GM12878 (cell line): Measurements from ENCODE around the gene MYO1D. TPM values are rescaled to one million over a fixed set of nuclear protein-coding genes. Genes with fewer than 3 reads are reported as not detected.

Experiments
- ATAC-seq: fragments of 200-7000 bp; cut with Tn5 transposase; 3 replicates; pipeline ENCODE4 v1.9.1; 2020; ENCODE audit warnings: mild to moderate bottlenecking, moderate library complexity
- BruUV-seq: library from RNA; stranded (reverse); fragments of 400-500 nt; replicated peaks from 2 replicates; lab custom pipeline; 2021; lab: Mats Ljungman, UMichigan
- CTCF ChIA-PET: fragments of 300-600 bp; sonication (Branson Sonifier 250); formaldehyde crosslinking; extraction: SDS; loops from one replicate; lab custom pipeline; 2021; ENCODE audit warnings: inconsistent platforms; lab: Yijun Ruan, JAX
- POLR2A ChIA-PET: fragments of 350-600 bp; formaldehyde crosslinking; extraction: SDS; loops from one replicate; lab custom pipeline; 2021; ENCODE audit warnings: inconsistent platforms; lab: Charles Lee
- RAD21 ChIA-PET: fragments of 300-600 bp; sonication (Branson Sonifier 250); formaldehyde crosslinking; loops from one replicate; lab custom pipeline; 2023; ENCODE audit warnings: antibody characterized with exemption; ENCODE audit not compliant: unreplicated experiment; lab: Charles Lee
- SMC1A ChIA-PET: fragments of 300-600 bp; sonication (Branson Sonifier 250); formaldehyde crosslinking; loops from one replicate; lab custom pipeline; 2023; ENCODE audit not compliant: unreplicated experiment, uncharacterized antibody; lab: Charles Lee
- DNase-seq: peaks from one replicate; pipeline ENCODE4 v3.0.0-alpha.2; 2011; ENCODE audit warnings: low read depth, low spot score
- FAIRE-seq: peaks from 3 replicates; lab custom pipeline; 2011; peaks lifted over from hg19 to GRCh38; lab: Jason Lieb, UNC
- H2AFZ ChIP-seq: 2 replicates; pipeline ENCODE4 v1.6.0; 2011; ENCODE audit warnings: low read depth, low read length, control low read depth; ENCODE audit not compliant: control insufficient read depth
- H3K27ac ChIP-seq: 2 replicates; pipeline ENCODE4 v1.5.1; 2011; ENCODE audit warnings: control low read depth; ENCODE audit not compliant: control insufficient read depth, insufficient read depth
- H3K27me3 ChIP-seq, 2 experiments: replicated peaks in 1 of 2; 2 replicates each; pipeline versions ENCODE4 v1.6.0 to v1.6.1; 2011; ENCODE audit warnings: low read length in 1 of 2; ENCODE audit not compliant: control insufficient read depth in 2 of 2, insufficient read depth in 2 of 2
- H3K36me3 ChIP-seq, 2 experiments: 2 replicates each; pipeline ENCODE4 v1.5.1; 2011; ENCODE audit warnings: low read length in 1 of 2; ENCODE audit not compliant: control insufficient read depth in 2 of 2, insufficient read depth in 2 of 2
- H3K4me1 ChIP-seq: 2 replicates; pipeline ENCODE4 v1.6.1; 2011; ENCODE audit warnings: mild to moderate bottlenecking, low read length, moderate library complexity, mixed read lengths; ENCODE audit not compliant: control insufficient read depth, insufficient read depth
- H3K4me2 ChIP-seq: 2 replicates; pipeline ENCODE4 v1.6.0; 2011; ENCODE audit warnings: control low read depth; ENCODE audit not compliant: control insufficient read depth, insufficient read depth
- H3K4me3 ChIP-seq: fragments of 200-600 bp; sonication (generic); 2 replicates; pipeline ENCODE4 v1.5.1; 2016
- H3K79me2 ChIP-seq: 2 replicates; pipeline ENCODE4 v1.6.0; 2011; ENCODE audit warnings: low read length; ENCODE audit not compliant: control insufficient read depth, insufficient read depth
- H3K9ac ChIP-seq: 2 replicates; pipeline ENCODE4 v1.8.0; 2011; ENCODE audit warnings: low read length, control low read depth, mixed read lengths; ENCODE audit not compliant: control insufficient read depth, insufficient read depth
- H3K9me3 ChIP-seq: replicated peaks from 3 replicates; pipeline ENCODE4 v1.5.1; 2011; ENCODE audit warnings: mild to moderate bottlenecking, low read length; ENCODE audit not compliant: control insufficient read depth, insufficient read depth
- H4K20me1 ChIP-seq: 2 replicates; pipeline ENCODE4 v1.6.0; 2011; ENCODE audit not compliant: control insufficient read depth, insufficient read depth
- CHD4 ChIP-seq: fragments of 200-600 bp; sonication (generic); IDR thresholded peaks from 2 replicates; pipeline ENCODE4 v1.6.1; 2016; ENCODE audit warnings: mild to moderate bottlenecking
- FOXM1 ChIP-seq: IDR thresholded peaks from 2 replicates; pipeline ENCODE4 v1.6.1; 2012; ENCODE audit warnings: low read depth, mild to moderate bottlenecking, inconsistent platforms, low read length, moderate library complexity
- JUNB ChIP-seq: IDR thresholded peaks from 2 replicates; pipeline ENCODE4 v1.6.1; 2016; ENCODE audit warnings: antibody characterized with exemption, mild to moderate bottlenecking
- MEF2A ChIP-seq: IDR thresholded peaks from 2 replicates; pipeline ENCODE4 v1.6.1; 2011; ENCODE audit warnings: low read depth, mild to moderate bottlenecking, low read length, moderate library complexity; ENCODE audit not compliant: insufficient read depth
- MXI1 ChIP-seq: fragments of 150-350 bp; IDR thresholded peaks from 2 replicates; pipeline ENCODE4 v1.6.1; 2011; ENCODE audit warnings: low read depth, mild to moderate bottlenecking, inconsistent platforms, low read length, improper control_type of control experiment
- POLR2AphosphoS5 ChIP-seq: IDR thresholded peaks from 2 replicates; pipeline ENCODE4 v1.6.1; 2011; ENCODE audit warnings: mild to moderate bottlenecking, low read length, inconsistent platforms
- RUNX3 ChIP-seq: IDR thresholded peaks from 2 replicates; pipeline ENCODE4 v1.6.1; 2012; ENCODE audit warnings: low read length, inconsistent platforms
- SP1 ChIP-seq: IDR thresholded peaks from one replicate; pipeline ENCODE4 v1.6.1; 2011; ENCODE audit warnings: low read depth, low read length
- SPI1 ChIP-seq: IDR thresholded peaks from 2 replicates; pipeline ENCODE4 v1.6.1; 2011; ENCODE audit warnings: low read depth, mild to moderate bottlenecking, low read length, moderate library complexity, borderline replicate concordance; ENCODE audit not compliant: insufficient read depth
- ZNF217 ChIP-seq: fragments of 450-650 bp; IDR thresholded peaks from 2 replicates; pipeline ENCODE4 v1.6.1; 2017; ENCODE audit warnings: antibody characterized with exemption, mild to moderate bottlenecking
- ZNF687 ChIP-seq: fragments of 450-650 bp; IDR thresholded peaks from 2 replicates; pipeline ENCODE4 v1.6.1; 2017; ENCODE audit warnings: mild to moderate bottlenecking, moderate library complexity
- WGBS: methylation state at CpG from one replicate; pipeline ENCODE4 v1.1.6; 2016; ENCODE audit warnings: low lambda C conversion rate; ENCODE audit not compliant: insufficient replicate concordance, insufficient coverage; ENCODE audit errors: missing lambda C conversion rate; 5-methylcytosine and 5-hydroxymethylcytosine counted together
- in situ Hi-C: fragments of 300-500 bp; cut with MboI; formaldehyde crosslinking; loops from 9 replicates; pipeline ENCODE4 v1.14.3; 2018; ENCODE audit warnings: mixed read lengths
- intact Hi-C: fragments of 100-400 bp; cut with micrococcal nuclease; formaldehyde crosslinking; loops from one replicate; pipeline ENCODE4 v1.14.2; 2022; ENCODE audit not compliant: unreplicated experiment
- polyA plus RNA-seq, 11 experiments: library from polyadenylated mRNA; depleted of rRNA in 4 of 11; unstranded in 6 of 11; stranded (reverse) in 5 of 11; fragments of >200 nt; fragmentation: Nextera tagmentation in 4 of 11; fragmentation: Illumina TruSeq in 1 of 11; extraction: Ambion mirVana in 4 of 11; extraction: Trizol in 1 of 11; gene quantifications; 1 replicate in 1 of 11; 2 replicates in 10 of 11; pipeline versions ENCODE4 v1.2.1 to v1.2.3, GENCODE V29; 2011 to 2016; ENCODE audit warnings: inconsistent platforms in 2 of 11, missing spikeins in 2 of 11, low read depth in 1 of 11
- total RNA-seq, 4 experiments: library from RNA; depleted of rRNA in 3 of 4; stranded (reverse); fragments of >200 nt in 3 of 4; fragmentation: Illumina TruSeq in 1 of 4; extraction: Trizol in 1 of 4; gene quantifications; 2 replicates each; pipeline versions ENCODE4 v1.2.1 to v1.2.3, GENCODE V29; 2013 to 2021

The MYO1D gene
- total and polyA plus RNA-seq, 10 of the 15 experiments (the other 5 are each of a cell fraction or from before 2014, with no cell fraction given) = 1.8 to 37.7 (median 25.4) TPM

- ATAC-seq (no peak), FAIRE-seq (no peak), DNase-seq (no peak)
- ChIA-PET SMC1A (interaction anchor here (1.3 kb wide), 1 partner anchor 9 kb away, joined by 3 read pairs; no protein-coding TSS in a partner anchor), RAD21 (no interaction called here), POLR2A (no interaction called here), CTCF (interaction anchor here (1.6 to 2.3 kb wide), 3 partner anchors 8 to 284 kb away, joined by 3 to 7 read pairs (median 6); no protein-coding TSS in a partner anchor)
- intact Hi-C loops (no loop called here), in situ Hi-C loops (no loop called here)
- Histone ChIP-seq H3K9me3 (no peaks in the 10 kb centered on the region), H4K20me1 (no peaks in the 10 kb centered on the region), H3K9ac (no peak overlapping the region), H3K27me3 (no peaks in the 10 kb centered on the region), H3K4me3 (no peak overlapping the region), H3K27ac (no peak overlapping the region), H3K4me2 (no peak overlapping the region), H3K4me1 (no peaks in the 10 kb centered on the region), H3K79me2 (no peaks in the 10 kb centered on the region), H2AFZ (no peak overlapping the region), H3K36me3 (no peaks in the 10 kb centered on the region; a peak in 2 of 4 replicates)
- WGBS = 96% methylated on average over 2 of the region's 2 CpGs
- no peak for TF ChIP-seq MXI1
- TF ChIP-seq RUNX3 = no peak
- TF ChIP-seq FOXM1 = no peak
- TF ChIP-seq POLR2AphosphoS5 = no peak
- TF ChIP-seq ZNF687 = no peak
- TF ChIP-seq SP1 = no peak
- no peak for TF ChIP-seq JUNB
- TF ChIP-seq SPI1 = no peak
- no peak for TF ChIP-seq CHD4
- no peak for TF ChIP-seq ZNF217
- no peak for TF ChIP-seq MEF2A
- BruUV-seq = no TSS peak
These were observed 130.2 kb downstream of the MYO1D start for GRCh38 chr17:32746698-32747097.
